ENCODE results near the gene A2M. TPM values are rescaled to one million over a fixed set of nuclear protein-coding genes. Genes with fewer than 3 reads are reported as not detected.

Gene A2M
- total RNA-seq, 1 donor from 2014 or later: 346 TPM

DNA sequence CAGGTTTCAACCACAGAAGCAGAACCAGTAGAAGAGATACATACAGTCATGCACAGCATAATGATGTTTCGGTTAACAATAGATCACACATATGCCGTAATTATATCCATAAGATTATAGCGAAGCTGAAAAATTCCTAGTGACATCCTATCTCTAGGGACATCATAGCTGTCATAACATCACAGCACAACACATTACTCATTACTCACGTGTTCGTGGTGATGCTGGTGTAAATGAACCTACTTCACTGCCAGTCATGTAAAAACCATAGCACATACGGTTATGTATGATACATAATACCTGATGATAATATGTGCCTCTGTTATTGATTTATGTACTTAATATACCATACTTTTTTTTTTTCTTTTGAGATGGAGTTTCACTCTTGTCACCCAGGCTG, 81.6 kb downstream of the A2M start:
- H3K27ac Mint-ChIP-seq (ENCODE audit: unreplicated experiment): no peak overlapping the region
- no peaks in the 10 kb centered on the region for H3K9me3 Mint-ChIP-seq (ENCODE audit: unreplicated experiment)
- TF ChIP-seq, protein P1, sequence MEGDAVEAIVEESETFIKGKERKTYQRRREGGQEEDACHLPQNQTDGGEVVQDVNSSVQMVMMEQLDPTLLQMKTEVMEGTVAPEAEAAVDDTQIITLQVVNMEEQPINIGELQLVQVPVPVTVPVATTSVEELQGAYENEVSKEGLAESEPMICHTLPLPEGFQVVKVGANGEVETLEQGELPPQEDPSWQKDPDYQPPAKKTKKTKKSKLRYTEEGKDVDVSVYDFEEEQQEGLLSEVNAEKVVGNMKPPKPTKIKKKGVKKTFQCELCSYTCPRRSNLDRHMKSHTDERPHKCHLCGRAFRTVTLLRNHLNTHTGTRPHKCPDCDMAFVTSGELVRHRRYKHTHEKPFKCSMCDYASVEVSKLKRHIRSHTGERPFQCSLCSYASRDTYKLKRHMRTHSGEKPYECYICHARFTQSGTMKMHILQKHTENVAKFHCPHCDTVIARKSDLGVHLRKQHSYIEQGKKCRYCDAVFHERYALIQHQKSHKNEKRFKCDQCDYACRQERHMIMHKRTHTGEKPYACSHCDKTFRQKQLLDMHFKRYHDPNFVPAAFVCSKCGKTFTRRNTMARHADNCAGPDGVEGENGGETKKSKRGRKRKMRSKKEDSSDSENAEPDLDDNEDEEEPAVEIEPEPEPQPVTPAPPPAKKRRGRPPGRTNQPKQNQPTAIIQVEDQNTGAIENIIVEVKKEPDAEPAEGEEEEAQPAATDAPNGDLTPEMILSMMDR (IDR thresholded peaks at IDR 0.05; ENCODE audit: partially characterized antibody, unreplicated experiment): no peak
- no peak for DNase-seq
- no peaks in the 10 kb centered on the region for H3K4me1 Mint-ChIP-seq (ENCODE audit: low read depth, unreplicated experiment)
- H3K27me3 Mint-ChIP-seq (ENCODE audit: unreplicated experiment): no peaks in the 10 kb centered on the region
- H3K36me3 Mint-ChIP-seq (ENCODE audit: unreplicated experiment): no peaks in the 10 kb centered on the region
- no peak overlapping the region for H3K4me3 Mint-ChIP-seq (ENCODE audit: unreplicated experiment)

GRCh38 chr12:9033265-9033887, 82.3 kb downstream of the A2M start:
- Mint-ChIP-seq H3K27ac (ENCODE audit: unreplicated experiment) (no peak overlapping the region), H3K9me3 (ENCODE audit: unreplicated experiment) (no peaks in the 10 kb centered on the region), H3K36me3 (ENCODE audit: unreplicated experiment) (no peaks in the 10 kb centered on the region), H3K4me3 (ENCODE audit: unreplicated experiment) (no peak overlapping the region), H3K27me3 (ENCODE audit: unreplicated experiment) (peaks cover 2% of the 10 kb centered on the region), H3K4me1 (ENCODE audit: low read depth, unreplicated experiment) (no peaks in the 10 kb centered on the region)
- TF ChIP-seq, protein P1 (IDR thresholded peaks at IDR 0.05; ENCODE audit: partially characterized antibody, unreplicated experiment): no peak
- DNase-seq: no peak

- H3K4me1 Mint-ChIP-seq (ENCODE audit: low read depth, unreplicated experiment): no peaks in the 10 kb centered on the region
- H3K4me3 Mint-ChIP-seq (ENCODE audit: unreplicated experiment): no peak overlapping the region
- TF ChIP-seq, protein P1 (IDR thresholded peaks at IDR 0.05; ENCODE audit: partially characterized antibody, unreplicated experiment): no peak
- H3K36me3 Mint-ChIP-seq (ENCODE audit: unreplicated experiment): no peaks in the 10 kb centered on the region
- no peaks in the 10 kb centered on the region for H3K9me3 Mint-ChIP-seq (ENCODE audit: unreplicated experiment)
- DNase-seq: no peak
- H3K27me3 Mint-ChIP-seq (ENCODE audit: unreplicated experiment): peaks cover 2% of the 10 kb centered on the region
- H3K27ac Mint-ChIP-seq (ENCODE audit: unreplicated experiment): no peak overlapping the region
Measured at GRCh38 chr12:9032202-9032964, 83.3 kb downstream of the A2M start.

GRCh38 chr12:9030776-9031175, 84.9 kb downstream of the A2M start:
- Mint-ChIP-seq H3K36me3 (ENCODE audit: unreplicated experiment) (no peaks in the 10 kb centered on the region), H3K27me3 (ENCODE audit: unreplicated experiment) (peaks cover 2% of the 10 kb centered on the region), H3K4me3 (ENCODE audit: unreplicated experiment) (no peak overlapping the region), H3K4me1 (ENCODE audit: low read depth, unreplicated experiment) (no peaks in the 10 kb centered on the region), H3K9me3 (ENCODE audit: unreplicated experiment) (no peaks in the 10 kb centered on the region), H3K27ac (ENCODE audit: unreplicated experiment) (no peak overlapping the region)
- TF ChIP-seq, protein P1 (IDR thresholded peaks at IDR 0.05; ENCODE audit: partially characterized antibody, unreplicated experiment): no peak
- DNase-seq: no peak

Data from glutamatergic neuron (in vitro differentiated cells).